Activated naive CD8-positive, alpha-beta T cell treated with anti-CD3 and anti-CD28 coated beads for 36 hours (primary cell): ENCODE results near the gene MALSU1. TPM values are rescaled to one million over a fixed set of nuclear protein-coding genes. Genes with fewer than 3 reads are reported as not detected.

Source experiments
- DNase-seq: peaks from one replicate; pipeline ENCODE4 v3.0.0; 2021
- H3K27ac Mint-ChIP-seq: one replicate; pipeline ENCODE4 v1.8.0; 2022; ENCODE audit warnings: mild to moderate bottlenecking, moderate library complexity, mixed read lengths
- H3K27me3 Mint-ChIP-seq: one replicate; pipeline ENCODE4 v1.8.0; 2022; ENCODE audit warnings: mild to moderate bottlenecking, mixed read lengths
- H3K36me3 Mint-ChIP-seq: one replicate; pipeline ENCODE4 v1.8.0; 2021; ENCODE audit warnings: mild to moderate bottlenecking, mixed read lengths
- H3K4me1 Mint-ChIP-seq: one replicate; pipeline ENCODE4 v1.8.0; 2021; ENCODE audit warnings: mixed read lengths
- H3K4me3 Mint-ChIP-seq: one replicate; pipeline ENCODE4 v1.8.0; 2022; ENCODE audit warnings: mild to moderate bottlenecking, moderate library complexity, mixed read lengths
- H3K9me3 Mint-ChIP-seq: one replicate; pipeline ENCODE4 v1.8.0; 2022; ENCODE audit warnings: mixed read lengths
- total RNA-seq, 2 experiments: library from RNA; stranded (reverse); gene quantifications; one replicate each; pipeline ENCODE4 v1.2.3, GENCODE V29; 2021

MALSU1 gene
- total RNA-seq, 2 experiments from 2014 or later = 116 to 120 TPM

DNA sequence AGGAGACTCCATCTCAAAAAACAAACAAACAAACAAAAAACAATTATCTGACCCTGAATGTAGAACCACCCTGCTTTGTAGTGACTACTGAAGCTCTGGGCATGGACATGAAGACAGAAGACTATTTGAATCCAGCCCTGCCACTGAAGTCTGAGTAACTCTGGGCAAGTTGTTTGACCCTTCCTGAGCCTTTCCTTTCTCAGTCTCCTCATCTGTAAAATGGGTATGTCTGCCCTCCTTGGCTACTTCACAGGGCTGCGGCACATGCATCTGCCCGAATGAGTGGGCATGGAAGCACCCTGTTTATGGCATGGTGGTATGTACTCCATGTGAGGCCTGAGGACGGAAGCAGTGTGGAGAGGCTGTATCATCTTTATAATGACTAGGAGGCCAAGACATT, 22.2 kb upstream of the MALSU1 start:
- H3K27ac Mint-ChIP-seq = no peak overlapping the region

GRCh38 chr7:23277359-23277989, 21.7 kb upstream of the MALSU1 start:
- H3K4me3 Mint-ChIP-seq = no peak overlapping the region
- no peaks in the 10 kb centered on the region for H3K36me3 Mint-ChIP-seq
- DNase-seq = no peak
- H3K27me3 Mint-ChIP-seq = peaks cover under 1% of the 10 kb centered on the region
- peaks cover 20% of the 10 kb centered on the region for H3K4me1 Mint-ChIP-seq
- H3K27ac Mint-ChIP-seq = no peak overlapping the region
- H3K9me3 Mint-ChIP-seq = no peaks in the 10 kb centered on the region

More for the DNA sequence above, 22.2 kb upstream of the MALSU1 start:
- H3K36me3 Mint-ChIP-seq = no peaks in the 10 kb centered on the region
- no peak overlapping the region for H3K4me3 Mint-ChIP-seq
- H3K27me3 Mint-ChIP-seq = peaks cover 5% of the 10 kb centered on the region
- peaks cover 20% of the 10 kb centered on the region for H3K4me1 Mint-ChIP-seq
- no peak for DNase-seq
- H3K9me3 Mint-ChIP-seq = no peaks in the 10 kb centered on the region

DNA sequence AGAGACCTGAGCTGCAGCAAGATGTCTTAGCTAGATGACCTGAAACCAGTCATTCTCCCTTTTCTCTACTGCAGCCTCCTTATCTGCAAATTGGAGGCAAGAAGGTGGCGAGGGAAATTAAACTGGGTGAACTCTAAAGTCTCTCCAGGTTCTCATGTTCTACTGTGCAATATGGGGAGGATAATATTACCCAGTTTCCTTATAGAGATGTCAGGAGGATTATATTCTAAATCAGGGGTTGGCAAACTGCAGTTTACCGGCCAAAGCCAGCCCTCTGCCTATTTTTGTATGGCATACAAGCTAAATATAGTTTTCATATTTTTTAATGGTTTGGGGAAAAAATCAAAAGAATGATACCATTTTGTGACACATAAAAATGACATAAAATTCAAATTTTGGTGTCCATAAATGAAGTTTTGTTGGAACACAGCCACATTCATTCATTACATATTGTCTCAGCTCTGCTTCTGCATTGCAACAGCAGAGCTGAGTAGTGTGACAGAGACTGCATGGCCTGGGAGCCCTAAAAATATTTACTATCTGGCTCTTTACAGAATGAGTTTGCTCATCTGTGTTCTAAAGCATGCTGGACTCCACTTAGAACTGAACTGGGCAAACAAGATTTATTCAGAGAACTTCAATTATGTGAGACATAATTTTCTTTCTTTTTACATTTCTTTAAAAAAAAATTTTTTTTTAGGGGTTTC, 19.2 kb upstream of the MALSU1 start:
- no peak for DNase-seq
- Mint-ChIP-seq H3K4me1 (peaks cover 8% of the 10 kb centered on the region), H3K4me3 (no peak overlapping the region), H3K36me3 (no peaks in the 10 kb centered on the region), H3K27ac (no peak overlapping the region), H3K27me3 (no peaks in the 10 kb centered on the region), H3K9me3 (no peaks in the 10 kb centered on the region)

DNA sequence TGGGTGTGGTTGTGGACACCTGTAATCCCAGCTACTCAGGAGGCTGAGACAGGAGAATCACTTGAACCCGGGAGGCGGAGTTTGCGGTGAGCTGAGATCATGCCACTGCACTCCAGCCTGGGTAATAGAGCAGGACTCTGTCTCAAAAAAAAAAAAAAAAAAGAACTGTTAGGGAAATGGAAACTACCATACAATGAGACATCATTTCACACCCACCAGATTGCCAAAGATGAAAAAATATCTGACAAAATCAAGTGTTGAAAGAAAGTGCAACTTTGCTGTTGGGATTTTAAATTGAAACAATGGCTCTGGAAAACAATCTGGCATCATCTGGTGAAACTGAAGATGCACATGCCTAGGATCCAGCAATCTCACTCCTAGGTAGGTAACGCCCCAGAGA, 16.1 kb upstream of the MALSU1 start:
- DNase-seq = no peak
- Mint-ChIP-seq H3K27ac (no peak overlapping the region), H3K36me3 (no peaks in the 10 kb centered on the region), H3K4me3 (no peak overlapping the region), H3K9me3 (no peaks in the 10 kb centered on the region), H3K4me1 (peaks cover 12% of the 10 kb centered on the region), H3K27me3 (no peaks in the 10 kb centered on the region)

GRCh38 chr7:23284871-23285270, 14.3 kb upstream of the MALSU1 start:
- Mint-ChIP-seq H3K27me3 (no peaks in the 10 kb centered on the region), H3K4me3 (no peak overlapping the region), H3K4me1 (peaks cover 14% of the 10 kb centered on the region), H3K27ac (no peak overlapping the region), H3K36me3 (no peaks in the 10 kb centered on the region), H3K9me3 (no peaks in the 10 kb centered on the region)
- no peak for DNase-seq

DNA sequence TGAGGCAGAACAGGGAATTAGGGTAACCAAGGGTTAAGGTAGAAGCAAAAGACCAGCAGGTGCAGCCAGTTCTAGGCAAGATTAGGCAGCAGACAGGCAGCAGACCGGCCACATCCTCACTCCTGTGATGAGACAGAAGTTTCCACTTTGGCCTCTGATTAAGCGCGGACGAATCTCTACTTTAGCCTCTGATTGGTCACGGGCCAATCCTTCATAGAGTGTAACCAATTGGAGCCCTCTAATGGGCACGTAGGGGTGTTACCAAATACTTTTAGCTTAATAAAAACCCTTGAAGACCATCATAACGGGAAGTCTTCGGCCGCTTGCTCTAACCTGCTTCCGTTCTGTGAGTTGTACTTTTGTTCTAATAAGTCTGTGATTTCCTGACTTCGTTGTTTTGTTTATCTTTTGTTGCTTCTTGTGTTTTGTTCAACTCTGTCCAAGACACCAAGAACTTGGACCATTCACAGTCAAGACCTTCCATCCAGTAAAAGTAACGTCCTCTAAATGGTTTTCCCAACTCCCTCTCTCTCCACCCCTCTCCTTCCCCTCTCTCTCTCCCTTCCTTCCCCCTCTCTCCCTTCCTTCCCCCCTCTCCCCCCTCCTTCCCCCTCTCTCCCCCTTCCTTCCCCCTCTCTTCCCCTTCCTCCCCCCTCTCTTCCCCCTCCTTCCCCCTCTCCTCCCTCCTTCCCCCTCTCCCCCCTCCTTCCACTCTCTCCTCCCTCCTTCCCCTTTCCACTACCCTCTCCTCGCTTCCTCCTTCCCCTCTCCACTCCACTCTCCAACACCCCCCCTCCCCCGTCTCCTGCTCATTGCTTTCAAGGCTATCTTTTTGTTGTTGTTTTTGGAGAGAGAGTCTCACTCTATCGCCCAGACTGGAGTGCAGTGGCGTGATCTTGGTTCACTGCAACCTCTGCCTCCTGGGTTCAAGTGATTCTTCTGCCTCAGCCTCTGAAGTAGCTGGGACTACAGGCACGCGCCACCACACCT, 13.2 kb upstream of the MALSU1 start:
- Mint-ChIP-seq H3K4me1 (peaks cover 14% of the 10 kb centered on the region), H3K4me3 (no peak overlapping the region), H3K36me3 (no peaks in the 10 kb centered on the region), H3K27ac (no peak overlapping the region), H3K9me3 (no peaks in the 10 kb centered on the region), H3K27me3 (no peaks in the 10 kb centered on the region)
- no peak for DNase-seq

DNA sequence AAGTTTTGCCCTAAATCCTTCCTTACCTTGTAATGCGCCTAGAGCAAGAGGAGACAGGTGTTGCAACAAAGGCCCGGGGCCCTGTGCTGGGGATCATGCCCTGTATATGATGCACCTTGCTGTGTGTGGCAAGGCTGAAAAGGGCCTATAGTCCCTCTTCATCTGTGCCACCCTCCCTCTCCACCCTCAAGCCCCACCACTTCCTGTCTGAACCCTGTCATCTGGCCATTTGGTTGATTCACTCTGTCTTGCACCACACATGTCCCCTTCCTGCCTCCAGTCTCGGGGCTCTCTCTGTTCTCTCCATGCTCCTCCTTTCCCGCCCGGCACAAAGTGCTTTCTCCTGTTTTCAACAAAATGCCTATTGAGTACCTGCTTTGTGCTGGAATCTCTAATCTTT, 11.5 kb upstream of the MALSU1 start:
- Mint-ChIP-seq H3K36me3 (no peaks in the 10 kb centered on the region), H3K27me3 (no peaks in the 10 kb centered on the region), H3K9me3 (no peaks in the 10 kb centered on the region), H3K27ac (peak overlapping the region; percentile 14), H3K4me3 (no peak overlapping the region), H3K4me1 (peaks cover 14% of the 10 kb centered on the region)
- no peak for DNase-seq

- no peaks in the 10 kb centered on the region for H3K9me3 Mint-ChIP-seq
- DNase-seq = no peak
- H3K36me3 Mint-ChIP-seq = no peaks in the 10 kb centered on the region
- peaks cover 10% of the 10 kb centered on the region for H3K4me1 Mint-ChIP-seq
- H3K27me3 Mint-ChIP-seq = no peaks in the 10 kb centered on the region
- H3K4me3 Mint-ChIP-seq = no peak overlapping the region
- no peak overlapping the region for H3K27ac Mint-ChIP-seq
Measured at GRCh38 chr7:23290993-23291392, 8.1 kb upstream of the MALSU1 start.

- Mint-ChIP-seq H3K27ac (no peak overlapping the region), H3K4me1 (peaks cover 10% of the 10 kb centered on the region), H3K36me3 (no peaks in the 10 kb centered on the region), H3K9me3 (no peaks in the 10 kb centered on the region), H3K27me3 (no peaks in the 10 kb centered on the region), H3K4me3 (no peak overlapping the region)
- DNase-seq = no peak
Measured at GRCh38 chr7:23291957-23292560, 7.1 kb upstream of the MALSU1 start.

GRCh38 chr7:23292623-23293022, 6.5 kb upstream of the MALSU1 start:
- no peak for DNase-seq
- no peak overlapping the region for H3K27ac Mint-ChIP-seq
- no peak overlapping the region for H3K4me3 Mint-ChIP-seq
- H3K27me3 Mint-ChIP-seq = no peaks in the 10 kb centered on the region
- peaks cover 7% of the 10 kb centered on the region for H3K4me1 Mint-ChIP-seq
- H3K9me3 Mint-ChIP-seq = no peaks in the 10 kb centered on the region
- H3K36me3 Mint-ChIP-seq = no peaks in the 10 kb centered on the region

DNA sequence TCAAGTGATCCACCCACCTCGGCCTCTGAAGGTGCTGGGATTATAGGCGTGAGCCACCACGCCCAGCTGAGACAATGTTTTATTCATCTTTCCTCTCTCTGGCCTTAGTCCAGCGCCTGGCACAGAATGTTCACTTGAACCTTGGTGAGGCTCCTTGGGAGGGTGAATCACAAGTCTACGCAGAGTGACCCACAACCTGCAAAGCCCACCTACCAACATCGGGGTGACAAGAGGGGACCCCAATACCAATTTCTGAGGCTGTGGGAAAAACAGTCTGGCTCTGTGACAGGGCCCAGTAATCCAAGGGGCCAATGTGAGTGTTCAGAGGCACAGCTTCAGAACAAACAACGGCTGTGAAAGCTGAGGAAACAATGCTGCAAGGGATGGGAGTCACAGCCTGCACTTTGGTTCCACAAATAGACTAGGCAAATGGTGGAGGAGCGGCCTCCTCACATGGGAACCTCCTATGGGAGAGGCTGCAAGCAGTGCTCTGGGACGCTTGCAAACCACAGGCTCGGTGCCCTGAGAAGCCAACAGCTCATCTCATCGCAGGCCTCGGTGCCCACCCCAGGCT, 5.6 kb upstream of the MALSU1 start:
- H3K4me3 Mint-ChIP-seq = no peak overlapping the region
- DNase-seq = no peak
- peaks cover 2% of the 10 kb centered on the region for H3K4me1 Mint-ChIP-seq
- no peaks in the 10 kb centered on the region for H3K36me3 Mint-ChIP-seq
- H3K27ac Mint-ChIP-seq = no peak overlapping the region
- H3K27me3 Mint-ChIP-seq = no peaks in the 10 kb centered on the region
- peaks cover 1% of the 10 kb centered on the region for H3K9me3 Mint-ChIP-seq

GRCh38 chr7:23294549-23295400, 4.4 kb upstream of the MALSU1 start:
- no peak overlapping the region for H3K27ac Mint-ChIP-seq
- H3K36me3 Mint-ChIP-seq = no peaks in the 10 kb centered on the region
- H3K4me3 Mint-ChIP-seq = no peak overlapping the region
- no peaks in the 10 kb centered on the region for H3K27me3 Mint-ChIP-seq
- H3K9me3 Mint-ChIP-seq = peaks cover 1% of the 10 kb centered on the region
- no peak for DNase-seq
- H3K4me1 Mint-ChIP-seq = peaks cover 6% of the 10 kb centered on the region

DNA sequence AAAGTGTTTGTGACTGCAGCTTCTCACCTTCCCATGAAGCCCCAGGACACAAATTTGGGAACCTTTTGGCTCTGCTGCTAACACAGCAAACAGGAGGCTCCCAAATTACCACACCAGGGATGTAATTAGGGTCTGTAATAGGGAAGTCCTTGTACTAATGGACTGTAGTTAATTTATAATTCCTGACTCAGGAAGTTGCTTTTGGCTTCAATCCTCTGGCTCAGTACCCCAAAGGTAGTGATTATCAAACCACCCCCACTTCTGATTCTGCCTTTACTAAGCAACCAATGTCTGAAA, 3.8 kb upstream of the MALSU1 start:
- no peak overlapping the region for H3K4me3 Mint-ChIP-seq
- peaks cover 1% of the 10 kb centered on the region for H3K9me3 Mint-ChIP-seq
- no peak overlapping the region for H3K27ac Mint-ChIP-seq
- H3K4me1 Mint-ChIP-seq = peaks cover 7% of the 10 kb centered on the region
- H3K36me3 Mint-ChIP-seq = no peaks in the 10 kb centered on the region
- no peak for DNase-seq
- no peaks in the 10 kb centered on the region for H3K27me3 Mint-ChIP-seq
